T-helper 1 cell treated with Interleukin-12 subunit alpha and Interleukin-12 subunit beta and Interleukin-4 antibody, amounts not matched to agents 30 ng/mL and 1 ng/mL, for 36 hours (primary cell): Measurements from ENCODE around the gene CTXN2. TPM values are rescaled to one million over a fixed set of nuclear protein-coding genes. Genes with fewer than 3 reads are reported as not detected.

Experiments
- intact Hi-C: fragments of 100-400 bp; cut with micrococcal nuclease; formaldehyde crosslinking; loops from one replicate; pipeline ENCODE4 v1.15.1; 2024
- total RNA-seq: library from RNA; stranded (reverse); gene quantifications from 2 replicates; pipeline ENCODE4 v1.2.3, GENCODE V29; 2022

Gene CTXN2
- total RNA-seq, 1 donor from 2014 or later: not detected

GRCh38 chr15:48221261-48221660 lies 29.8 kb downstream of the CTXN2 start:
- intact Hi-C loops: no loop called here

GRCh38 chr15:48221885-48222284 lies 30.4 kb downstream of the CTXN2 start:
- intact Hi-C loops: no loop called here

GRCh38 chr15:48222627-48223026 lies 31.2 kb downstream of the CTXN2 start:
- intact Hi-C loops: no loop called here

GRCh38 chr15:48225771-48226170 lies 34.3 kb downstream of the CTXN2 start:
- intact Hi-C loops: no loop called here

GRCh38 chr15:48230498-48230897 lies 39.0 kb downstream of the CTXN2 start:
- intact Hi-C loops: no loop called here

GRCh38 chr15:48233246-48233645 lies 41.8 kb downstream of the CTXN2 start:
- intact Hi-C loops: no loop called here

GRCh38 chr15:48239334-48239733 lies 47.9 kb downstream of the CTXN2 start:
- intact Hi-C loops: no loop called here

GRCh38 chr15:48242015-48242414 lies 50.5 kb downstream of the CTXN2 start:
- intact Hi-C loops: no loop called here

GRCh38 chr15:48242535-48242934 lies 51.1 kb downstream of the CTXN2 start:
- intact Hi-C loops: no loop called here

- intact Hi-C loops: no loop called here
These were observed 53.5 kb downstream of the CTXN2 start for GRCh38 chr15:48244921-48245320.

GRCh38 chr15:48248414-48248813 lies 56.9 kb downstream of the CTXN2 start:
- intact Hi-C loops: no loop called here

- intact Hi-C loops: loop anchor here (1.0 kb wide), 1 partner anchor 1054 kb away; no protein-coding TSS in a partner anchor
These were observed 59.2 kb downstream of the CTXN2 start for GRCh38 chr15:48250640-48251076.

- intact Hi-C loops: no loop called here
These were observed 61.7 kb downstream of the CTXN2 start for GRCh38 chr15:48253172-48253571.

Other genes with a start within 250 kb of the CTXN2 start
- gene SLC24A5, start 70.7 kb upstream of the CTXN2 start, total RNA-seq: not detected in 2 replicates
- 26.7 and 28.2 TPM in 2 replicates for gene MYEF2, start 13.4 kb upstream of the CTXN2 start, total RNA-seq
- gene SLC12A1, start 14.6 kb downstream of the CTXN2 start, total RNA-seq: not detected in 2 replicates
- gene DUT, start 139.8 kb downstream of the CTXN2 start, total RNA-seq: 194 and 195 TPM in 2 replicates